Measurements from ENCODE around the gene BEST2.
A peak's percentile ranks its signal among the peaks of the same experiment; 100 is the strongest.

Gene BEST2

DNA sequence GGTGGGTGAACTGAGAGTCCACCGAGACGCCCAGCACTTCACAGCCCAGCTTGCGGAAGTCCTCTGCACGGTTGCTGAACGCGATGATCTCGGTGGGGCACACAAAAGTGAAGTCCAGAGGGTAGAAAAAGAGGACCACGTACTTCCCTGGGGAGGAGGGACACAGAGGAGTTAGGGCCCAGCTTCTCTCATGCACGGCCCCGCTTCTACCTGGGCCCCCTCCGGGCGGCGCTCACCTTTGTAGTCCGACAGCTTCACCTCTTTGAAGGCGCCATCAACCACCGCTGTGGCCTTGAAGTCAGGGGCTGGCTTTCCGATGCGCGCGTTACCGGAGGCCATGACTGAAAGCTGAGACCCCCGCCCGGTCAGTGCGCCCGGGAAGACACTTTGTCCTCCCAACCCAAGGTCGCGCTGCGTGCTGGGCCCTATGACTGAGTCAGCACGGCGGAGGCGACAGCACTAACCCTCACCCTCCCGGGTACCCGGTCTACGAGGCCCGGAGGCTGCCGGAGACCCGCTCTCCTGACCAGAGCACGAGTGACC lies 49.4 kb downstream of the BEST2 start:
- H2AFZ ChIP-seq (ENCODE audit: low read length), result peak overlapping the region; percentile 95
- H3K4me1 ChIP-seq (ENCODE audit: insufficient read depth, low read length, poor library complexity, severe bottlenecking), result peaks cover 24% of the 10 kb centered on the region
- peaks cover 6% of the 10 kb centered on the region; the same call in 1 of the 2 replicates for H3K36me3 ChIP-seq (ENCODE audit: insufficient read depth, low read length)
- peaks cover 15% of the 10 kb centered on the region for H4K20me1 ChIP-seq (ENCODE audit: insufficient read depth, low read length, poor library complexity, severe bottlenecking)
- H3F3A ChIP-seq (ENCODE audit: low read depth), result no peaks in the 10 kb centered on the region
- H3K4me3 ChIP-seq (ENCODE audit: low read length, poor library complexity, severe bottlenecking), result peak overlapping the region; percentile 89
- peak overlapping the region; percentile 88 for H3K4me2 ChIP-seq (ENCODE audit: low read depth, low read length, poor library complexity, severe bottlenecking)
- TF ChIP-seq CTCF (conservative IDR thresholded peaks at IDR 0.05; ENCODE audit: low read length) (no peak), EZH2phosphoT487 (IDR thresholded peaks at IDR 0.05; ENCODE audit: borderline replicate concordance) (no peak)
- H3K79me2 ChIP-seq (ENCODE audit: insufficient read depth, low read length), result peaks cover 35% of the 10 kb centered on the region
- H3K27me3 ChIP-seq (ENCODE audit: insufficient read depth, low read length, poor library complexity, severe bottlenecking), result no peaks in the 10 kb centered on the region
- no peaks in the 10 kb centered on the region for H3K9me2 ChIP-seq (replicated peaks; ENCODE audit: low read depth, low read length)
- no peaks in the 10 kb centered on the region for H3K9me3 ChIP-seq (ENCODE audit: insufficient read depth, low read depth, low read length)
- peak overlapping the region; percentile 93 for H3K9ac ChIP-seq (ENCODE audit: low read depth, low read length, poor library complexity, severe bottlenecking)

GRCh38 chr19:12801466-12802266 lies 50.1 kb downstream of the BEST2 start, which contains the start of the genes PRDX2 and THSD8:
Gene PRDX2 (minus strand): TSS chr19:12801800. CDS start chr19:12801261, 539 bp downstream.
Gene THSD8 (plus strand): TSS chr19:12802069. CDS start chr19:12802072, 3 bp downstream.
- peaks cover 15% of the 10 kb centered on the region for H4K20me1 ChIP-seq (ENCODE audit: insufficient read depth, low read length, poor library complexity, severe bottlenecking)
- no peaks in the 10 kb centered on the region for H3K9me2 ChIP-seq (replicated peaks; ENCODE audit: low read depth, low read length)
- peaks cover 6% of the 10 kb centered on the region; the same call in 1 of the 2 replicates for H3K36me3 ChIP-seq (ENCODE audit: insufficient read depth, low read length)
- peaks cover 37% of the 10 kb centered on the region for H3K79me2 ChIP-seq (ENCODE audit: insufficient read depth, low read length)
- H2AFZ ChIP-seq (ENCODE audit: low read length), result peak within 1 kb of the TSS; percentile 95
- no peak for TF ChIP-seq CTCF (conservative IDR thresholded peaks at IDR 0.05; ENCODE audit: low read length)
- no peak for TF ChIP-seq EZH2phosphoT487 (IDR thresholded peaks at IDR 0.05; ENCODE audit: borderline replicate concordance)
- peak within 1 kb of the TSS; percentile 88 for H3K4me2 ChIP-seq (ENCODE audit: low read depth, low read length, poor library complexity, severe bottlenecking)
- peak within 1 kb of the TSS; percentile 89 for H3K4me3 ChIP-seq (ENCODE audit: low read length, poor library complexity, severe bottlenecking)
- no peaks in the 10 kb centered on the region for H3K27me3 ChIP-seq (ENCODE audit: insufficient read depth, low read length, poor library complexity, severe bottlenecking)
- H3K4me1 ChIP-seq (ENCODE audit: insufficient read depth, low read length, poor library complexity, severe bottlenecking), result peaks cover 22% of the 10 kb centered on the region
- H3K9me3 ChIP-seq (ENCODE audit: insufficient read depth, low read depth, low read length), result no peaks in the 10 kb centered on the region
- H3K9ac ChIP-seq (ENCODE audit: low read depth, low read length, poor library complexity, severe bottlenecking), result peak within 1 kb of the TSS; percentile 93
- H3F3A ChIP-seq (ENCODE audit: low read depth), result no peaks in the 10 kb centered on the region

- peak overlapping the region; percentile 95 for H2AFZ ChIP-seq (ENCODE audit: low read length)
- TF ChIP-seq EZH2phosphoT487 (IDR thresholded peaks at IDR 0.05; ENCODE audit: borderline replicate concordance), result no peak
- no peak for TF ChIP-seq CTCF (conservative IDR thresholded peaks at IDR 0.05; ENCODE audit: low read length)
- no peaks in the 10 kb centered on the region for H3K27me3 ChIP-seq (ENCODE audit: insufficient read depth, low read length, poor library complexity, severe bottlenecking)
- H3K9ac ChIP-seq (ENCODE audit: low read depth, low read length, poor library complexity, severe bottlenecking), result peak overlapping the region; percentile 93
- no peaks in the 10 kb centered on the region for H3K9me3 ChIP-seq (ENCODE audit: insufficient read depth, low read depth, low read length)
- peaks cover 29% of the 10 kb centered on the region for H3K4me1 ChIP-seq (ENCODE audit: insufficient read depth, low read length, poor library complexity, severe bottlenecking)
- peaks cover 6% of the 10 kb centered on the region; the same call in 1 of the 2 replicates for H3K36me3 ChIP-seq (ENCODE audit: insufficient read depth, low read length)
- no peaks in the 10 kb centered on the region for H3K9me2 ChIP-seq (replicated peaks; ENCODE audit: low read depth, low read length)
- peak overlapping the region; percentile 89 for H3K4me3 ChIP-seq (ENCODE audit: low read length, poor library complexity, severe bottlenecking)
- peaks cover 45% of the 10 kb centered on the region for H3K79me2 ChIP-seq (ENCODE audit: insufficient read depth, low read length)
- peak overlapping the region; percentile 88 for H3K4me2 ChIP-seq (ENCODE audit: low read depth, low read length, poor library complexity, severe bottlenecking)
- H4K20me1 ChIP-seq (ENCODE audit: insufficient read depth, low read length, poor library complexity, severe bottlenecking), result peaks cover 15% of the 10 kb centered on the region
- H3F3A ChIP-seq (ENCODE audit: low read depth), result no peaks in the 10 kb centered on the region
Observed at GRCh38 chr19:12802267-12803106, 50.9 kb downstream of the BEST2 start.

Measured in Loucy (cell line).